GM13976 (cell line): ENCODE results near the gene EXOC3L1.

Source experiments
- DNase-seq: peaks from one replicate; pipeline ENCODE4 v3.0.0; 2012; ENCODE audit warnings: low spot score
- CTCF ChIP-seq: IDR thresholded peaks from 2 replicates; pipeline ENCODE4 v1.5.1; 2012; ENCODE audit warnings: borderline replicate concordance, mild to moderate bottlenecking; ENCODE audit not compliant: insufficient read depth; ENCODE audit errors: extremely low read depth, missing control alignments, control extremely low read depth
- in situ Hi-C: fragments of 300-500 bp; cut with MboI; formaldehyde crosslinking; loops from one replicate; pipeline ENCODE4 v1.12.0; 2022; ENCODE audit warnings: low sequenced_read_pairs, mixed read lengths, inconsistent platforms; ENCODE audit not compliant: unreplicated experiment

The EXOC3L1 gene

GRCh38 chr16:67167588-67167987, 22.3 kb downstream of the EXOC3L1 start:
- no peak for DNase-seq
- TF ChIP-seq CTCF = no peak
- in situ Hi-C loops = loop anchor here (25.0 kb wide), 1 partner anchor 205 kb away; the partner anchor contains the start of gene CES3

GRCh38 chr16:67166598-67167168, 23.3 kb downstream of the EXOC3L1 start:
- TF ChIP-seq CTCF = no peak
- in situ Hi-C loops = loop anchor here (25.0 kb wide), 1 partner anchor 204 kb away; the partner anchor contains the start of gene CES3
- no peak for DNase-seq

GRCh38 chr16:67166110-67166547, 23.8 kb downstream of the EXOC3L1 start:
- TF ChIP-seq CTCF = no peak
- no peak for DNase-seq
- in situ Hi-C loops = loop anchor here (25.0 kb wide), 1 partner anchor 204 kb away; the partner anchor contains the start of gene CES3

DNA sequence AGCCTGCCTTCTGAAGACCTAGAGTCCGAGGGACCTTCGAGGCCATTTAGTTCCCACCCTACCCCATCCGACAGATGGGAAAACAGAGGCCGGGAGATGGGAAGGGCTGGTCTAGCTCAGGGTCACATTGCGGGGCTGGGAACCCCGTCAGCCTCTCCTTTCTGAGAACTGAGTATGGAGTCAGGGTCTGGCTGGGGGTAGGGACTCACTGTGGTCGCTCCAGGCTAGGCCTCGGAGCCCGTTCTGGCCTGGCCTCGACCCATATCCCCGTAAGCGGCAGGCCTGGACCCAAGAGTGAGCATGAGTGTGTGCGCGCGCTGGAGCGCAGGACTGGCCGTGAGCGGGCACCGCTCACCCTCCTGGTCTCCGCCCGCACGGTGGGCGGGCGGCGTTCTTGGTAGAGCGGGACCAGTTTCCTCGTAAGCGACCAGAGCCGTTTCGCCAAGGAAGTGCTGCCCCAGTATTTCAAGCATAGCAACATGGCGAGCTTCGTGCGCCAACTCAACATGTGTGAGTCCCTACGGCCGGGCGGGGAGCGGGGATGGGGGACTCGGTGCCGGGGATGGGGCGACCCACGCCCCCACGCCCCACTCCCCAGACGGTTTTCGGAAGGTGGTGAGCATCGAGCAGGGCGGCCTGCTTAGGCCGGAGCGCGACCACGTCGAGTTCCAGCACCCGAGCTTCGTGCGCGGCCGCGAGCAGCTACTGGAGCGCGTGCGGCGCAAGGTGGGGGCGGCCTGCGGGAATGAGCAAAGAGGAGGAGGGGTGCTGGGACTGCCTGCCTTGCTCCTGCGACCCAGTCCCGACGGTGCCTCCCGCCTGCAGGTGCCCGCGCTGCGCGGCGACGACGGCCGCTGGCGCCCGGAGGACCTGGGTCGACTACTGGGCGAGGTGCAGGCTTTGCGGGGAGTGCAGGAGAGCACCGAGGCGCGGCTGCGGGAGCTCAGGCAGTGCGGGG, 24.5 kb downstream of the EXOC3L1 start:
- TF ChIP-seq CTCF = no peak
- DNase-seq = no peak
- in situ Hi-C loops = loop anchor here (25.0 kb wide), 1 partner anchor 203 kb away; the partner anchor contains the start of gene CES3

DNA sequence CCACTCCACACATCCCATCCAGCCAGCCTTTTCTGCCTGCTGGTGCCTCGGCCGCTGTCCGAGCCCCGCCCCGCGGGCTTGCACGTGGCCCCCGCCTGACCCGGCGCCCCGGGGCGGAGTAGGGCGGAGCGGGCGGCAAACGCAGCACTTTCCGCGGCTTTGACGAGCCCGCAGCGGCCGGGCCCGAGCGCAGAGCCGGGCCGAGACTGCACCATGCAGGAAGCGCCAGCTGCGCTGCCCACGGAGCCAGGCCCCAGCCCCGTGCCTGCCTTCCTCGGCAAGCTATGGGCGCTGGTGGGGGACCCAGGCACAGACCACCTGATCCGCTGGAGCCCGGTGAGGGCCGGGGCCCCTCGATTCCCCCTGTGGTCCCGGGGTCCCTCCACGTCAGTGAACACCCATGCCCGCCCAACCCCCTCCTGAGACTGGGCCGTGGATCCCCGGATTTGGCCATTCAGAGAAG, 25.3 kb downstream of the EXOC3L1 start, which contains the start of gene HSF4:
TSS of gene HSF4 (plus strand) at position 147 of the 463 bp plus-strand sequence. CDS start at position 214, 67 bp downstream.
- in situ Hi-C loops = loop anchor here (25.0 kb wide), 1 partner anchor 202 kb away; the partner anchor contains the start of gene CES3
- no peak for TF ChIP-seq CTCF
- no peak for DNase-seq

- TF ChIP-seq CTCF = no peak
- DNase-seq = no peak
- in situ Hi-C loops = loop anchor here (25.0 kb wide), 1 partner anchor 202 kb away; the partner anchor contains the start of gene CES3
Observed at GRCh38 chr16:67163999-67164558, 25.9 kb downstream of the EXOC3L1 start.
